Fibroblast of upper back skin (primary cell): ENCODE measurements around the gene ANO5.

ENCODE experiments used
- DNase-seq: peaks from one replicate; pipeline ENCODE4 v3.0.0-alpha.2; 2013

Gene ANO5

GRCh38 chr11:22192642-22193347 is at the start of gene ANO5:
Gene ANO5 (plus strand): TSS chr11:22193085. CDS start chr11:22193493, 408 bp downstream.
- no peak for DNase-seq

DNA sequence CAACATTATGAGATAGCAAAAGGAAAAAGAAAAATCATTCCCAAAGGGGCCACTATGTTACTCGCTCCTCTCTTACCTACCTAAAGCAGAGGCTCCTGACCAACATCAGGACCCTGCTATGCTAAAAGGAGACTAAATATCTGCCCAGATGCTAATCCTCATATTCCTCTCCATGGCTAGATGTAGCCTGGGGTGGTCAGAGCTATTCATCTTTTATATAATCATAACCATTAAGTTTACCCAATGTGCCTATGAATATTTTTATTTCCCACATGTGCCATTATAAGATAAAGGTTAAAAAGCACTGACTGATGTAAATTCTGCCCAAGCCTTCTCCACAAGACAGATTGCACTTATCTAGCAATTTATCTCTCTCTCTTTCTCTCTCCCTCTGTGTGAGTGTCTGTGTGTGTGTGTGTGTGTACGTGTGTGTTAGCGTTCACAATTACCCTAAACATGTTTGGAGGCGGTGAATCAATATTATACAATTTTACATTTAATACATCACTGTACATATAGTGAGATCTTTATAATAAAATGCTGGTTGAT is 41.2 kb upstream of the ANO5 start:
- no peak for DNase-seq

DNA sequence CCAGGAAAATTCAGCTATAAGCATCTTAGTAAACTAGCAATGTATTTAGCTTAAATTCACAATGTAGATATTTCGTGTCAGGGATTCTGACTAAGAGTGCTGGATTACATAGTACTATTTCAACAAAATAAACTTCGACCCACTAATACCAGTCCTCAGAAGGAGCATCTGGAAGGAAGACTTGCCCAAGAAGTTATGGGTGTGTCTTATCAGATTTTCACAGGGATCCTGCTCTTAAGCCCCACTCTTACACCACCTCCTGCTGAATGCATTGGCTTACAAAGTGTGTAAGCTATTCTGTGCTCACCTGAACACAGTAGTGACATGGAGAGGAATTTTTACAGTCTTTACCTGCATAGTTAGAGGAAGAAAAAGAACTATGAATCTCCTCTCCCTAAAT is 35.4 kb upstream of the ANO5 start:
- DNase-seq = no peak

- no peak for DNase-seq
Measured at GRCh38 chr11:22161489-22161888, 31.4 kb upstream of the ANO5 start.

- no peak for DNase-seq
Measured at GRCh38 chr11:22162756-22163155, 30.1 kb upstream of the ANO5 start.

GRCh38 chr11:22163394-22163797 is 29.5 kb upstream of the ANO5 start:
- DNase-seq = no peak

- DNase-seq = no peak
Measured at GRCh38 chr11:22165087-22165486, 27.8 kb upstream of the ANO5 start.

GRCh38 chr11:22165759-22166513 is 26.9 kb upstream of the ANO5 start:
- no peak for DNase-seq

- DNase-seq = no peak
Measured at GRCh38 chr11:22169833-22170232, 23.1 kb upstream of the ANO5 start.

GRCh38 chr11:22173532-22173931 is 19.4 kb upstream of the ANO5 start:
- no peak for DNase-seq

GRCh38 chr11:22177186-22177585 is 15.7 kb upstream of the ANO5 start:
- no peak for DNase-seq

GRCh38 chr11:22179626-22180025 is 13.3 kb upstream of the ANO5 start:
- DNase-seq = no peak

GRCh38 chr11:22180131-22180530 is 12.8 kb upstream of the ANO5 start:
- DNase-seq = no peak

GRCh38 chr11:22189660-22190059 is 3.2 kb upstream of the ANO5 start:
- DNase-seq = no peak

GRCh38 chr11:22190827-22191463 is 1.9 kb upstream of the ANO5 start:
- no peak for DNase-seq

- no peak for DNase-seq
Measured at GRCh38 chr11:22192289-22192641, 620 bp upstream of the ANO5 start.

DNA sequence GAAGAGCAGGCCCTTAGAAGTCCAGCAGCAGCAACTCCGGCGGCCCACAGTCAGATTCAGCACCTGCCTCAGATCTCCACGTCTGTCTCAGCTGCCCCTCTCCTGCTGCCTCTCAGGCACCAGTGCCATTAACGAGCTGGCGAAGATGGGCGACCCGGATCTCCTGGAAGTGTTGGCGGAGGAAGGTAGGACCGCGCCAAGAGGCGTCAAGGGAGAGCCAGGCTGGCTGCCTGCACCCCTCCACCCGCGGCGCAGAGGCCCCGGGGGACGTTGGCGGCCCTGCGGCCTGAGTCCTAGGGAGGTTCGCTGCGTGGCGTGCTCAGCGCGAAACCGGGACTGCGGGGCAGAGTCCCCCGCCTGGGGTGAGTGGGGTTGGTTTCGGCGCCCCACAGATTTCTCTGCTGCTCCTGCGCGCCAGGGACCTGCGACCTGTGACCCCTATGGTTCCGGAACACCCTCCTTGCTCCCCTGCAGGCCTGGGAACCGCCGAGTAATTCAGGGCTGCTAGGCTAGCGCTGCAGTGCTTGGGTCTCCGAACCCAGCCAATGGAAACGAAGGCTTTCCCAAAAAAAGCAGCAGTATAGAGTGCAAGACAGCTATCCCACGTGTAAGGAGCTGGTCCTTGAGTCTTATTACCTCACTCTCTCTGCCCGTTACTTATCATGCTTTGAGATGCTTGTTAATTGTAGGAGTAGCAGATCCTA is 615 bp downstream of the ANO5 start:
- DNase-seq = no peak

DNA sequence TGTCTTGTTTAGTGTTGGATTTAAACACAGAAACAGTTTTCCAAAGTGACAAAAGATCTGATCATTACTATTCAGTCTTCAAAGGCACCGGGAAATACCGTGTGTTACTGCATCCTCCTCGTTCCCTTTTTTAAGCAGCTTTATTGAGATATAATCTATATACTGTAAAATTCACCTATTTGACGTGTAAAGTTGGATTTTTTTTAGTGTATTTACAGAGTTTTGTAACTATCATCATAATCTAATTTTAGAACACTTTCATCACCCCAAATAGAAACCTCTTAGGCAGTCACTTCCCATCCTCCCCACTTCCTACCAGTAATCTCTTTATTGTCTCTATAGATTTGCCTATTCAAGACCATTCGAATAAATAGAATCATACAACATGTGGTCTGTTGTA is 1.4 kb downstream of the ANO5 start:
- no peak for DNase-seq

- no peak for DNase-seq
Measured at GRCh38 chr11:22194907-22195306, 2.0 kb downstream of the ANO5 start.

DNA sequence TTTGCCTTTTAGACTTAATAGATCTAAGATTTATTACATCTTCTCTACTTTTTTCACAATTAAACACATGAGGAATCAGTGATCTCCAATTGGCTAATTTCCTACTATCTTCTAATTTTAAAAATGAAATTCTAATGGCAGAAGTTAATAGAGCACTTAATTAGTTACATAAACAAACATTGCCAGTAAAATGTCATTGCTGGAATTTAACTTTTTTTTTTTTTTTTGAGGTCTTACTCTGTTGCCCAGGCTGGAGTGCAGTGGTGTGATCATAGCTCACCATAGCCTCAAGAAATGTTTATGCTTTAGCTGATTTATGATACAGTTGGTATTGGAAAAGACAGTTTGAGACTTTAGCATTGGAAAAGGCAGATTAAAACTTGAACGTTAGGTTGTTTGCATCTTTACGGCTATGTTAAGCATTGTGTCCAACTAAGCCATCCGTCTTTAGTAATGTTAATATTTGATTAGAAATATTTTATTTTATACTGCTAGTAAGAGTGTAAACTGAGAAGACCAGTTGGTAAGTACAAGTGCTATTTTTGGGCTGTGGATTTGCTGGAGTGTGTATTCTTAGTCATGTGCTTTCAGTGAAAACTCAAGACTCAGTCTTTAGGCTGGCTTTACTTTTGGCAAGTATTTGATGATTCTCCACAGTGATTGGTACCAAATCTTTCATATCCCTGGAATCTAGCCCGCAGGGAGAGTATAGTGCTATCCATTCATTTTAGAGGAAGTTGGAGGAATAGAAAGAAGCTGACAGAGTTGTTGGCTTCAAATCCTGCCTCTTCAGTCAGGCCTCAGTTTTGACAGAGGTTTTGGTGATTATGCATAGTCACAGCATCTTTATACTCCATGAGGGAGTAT is 4.5 kb downstream of the ANO5 start:
- no peak for DNase-seq

DNA sequence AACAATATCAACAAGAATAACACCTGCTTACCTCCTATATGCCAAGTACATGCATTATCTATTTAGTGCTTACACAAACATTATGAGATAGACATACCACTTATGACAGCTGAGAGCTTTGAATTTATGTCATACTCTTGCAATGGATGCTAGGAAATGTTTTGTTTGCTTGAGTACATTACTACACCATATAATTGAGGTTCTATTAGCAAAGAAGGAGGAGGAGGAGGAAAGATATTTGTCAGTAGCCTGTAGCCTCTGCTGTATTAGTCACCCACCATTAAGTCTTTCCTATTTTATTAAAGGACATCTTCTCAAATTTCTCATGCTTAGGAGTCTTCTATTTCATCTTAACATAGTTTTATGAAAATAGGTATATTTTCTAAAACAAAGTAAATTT is 6.4 kb downstream of the ANO5 start:
- DNase-seq = no peak

DNA sequence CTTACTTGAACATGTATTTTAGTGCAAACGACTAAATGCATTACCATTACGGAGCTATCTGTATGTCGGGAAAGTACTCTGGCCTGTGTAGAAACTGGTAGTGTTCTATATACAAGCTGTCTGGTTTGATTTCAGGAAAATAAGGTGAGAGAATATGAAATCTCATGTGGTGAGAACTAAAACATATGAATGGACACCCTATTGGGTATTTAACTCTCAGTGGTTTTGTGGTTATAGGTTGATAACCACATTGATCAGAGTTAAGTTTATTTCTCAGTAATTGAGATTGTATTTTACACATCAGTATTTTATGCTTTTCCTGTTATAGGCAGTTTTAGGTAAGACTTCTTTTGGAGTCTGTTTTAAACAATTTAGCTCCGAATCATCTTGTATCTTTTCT is 10.4 kb downstream of the ANO5 start:
- DNase-seq = no peak
